Measurements from ENCODE around the gene ZBTB43. TPM values are rescaled to one million over a fixed set of nuclear protein-coding genes. Genes with fewer than 3 reads are reported as not detected.
"Not testable (repeated sequence)": the region's sequence is repeated elsewhere in the genome, so short reads cannot be mapped to it uniquely, and the experiment has no call there.

Gene ZBTB43
- 10 to 100 TPM; 17.5 to 34.0 TPM for total RNA-seq
- long read RNA-seq, full-length matches to known transcripts, result 40 of 43 reads
- long read RNA-seq, partial matches to known transcripts, result 0 of 43 reads
- long read RNA-seq, other reads (novel, unspliced or antisense), result 3 of 43 reads

GRCh38 chr9:126804696-126805553 is at the start of gene ZBTB43:
ZBTB43 (plus strand) TSS chr9:126805040; CDS start chr9:126832510, 27,470 bp downstream.
- ATAC-seq (peak; percentile 94 to 97), DNase-seq (peak; percentile 99)
- intact Hi-C loops (cut with DNase I), result no loop called here

GRCh38 chr9:126755317-126755875 is 49.4 kb upstream of the ZBTB43 start:
- DNase-seq, result no peak
- intact Hi-C loops (cut with DNase I), result no loop called here
- ATAC-seq, result no peak

- no peak for ATAC-seq
- intact Hi-C loops (cut with DNase I), result no loop called here
- no peak for DNase-seq
Measured at GRCh38 chr9:126756238-126756637, 48.6 kb upstream of the ZBTB43 start.

GRCh38 chr9:126756876-126757415 is 47.9 kb upstream of the ZBTB43 start:
- ATAC-seq (no peak), DNase-seq (no peak)
- intact Hi-C loops (cut with DNase I), result no loop called here

GRCh38 chr9:126758916-126759585 is 45.8 kb upstream of the ZBTB43 start:
- ATAC-seq (no peak), DNase-seq (no peak)
- intact Hi-C loops (cut with DNase I), result no loop called here

GRCh38 chr9:126761274-126761673 is 43.6 kb upstream of the ZBTB43 start:
- DNase-seq, result no peak

GRCh38 chr9:126763130-126763764 is 41.6 kb upstream of the ZBTB43 start:
- intact Hi-C loops (cut with DNase I), result no loop called here
- ATAC-seq, result no peak
- DNase-seq, result no peak

More at GRCh38 chr9:126761274-126761673, 43.6 kb upstream of the ZBTB43 start:
- intact Hi-C loops (cut with DNase I), result no loop called here
- ATAC-seq, result no peak

- no peak for ATAC-seq
- DNase-seq, result no peak
- intact Hi-C loops (cut with DNase I), result no loop called here
Measured at GRCh38 chr9:126773004-126773607, 31.7 kb upstream of the ZBTB43 start.

GRCh38 chr9:126775926-126776325 is 28.9 kb upstream of the ZBTB43 start:
- intact Hi-C loops (cut with DNase I), result no loop called here
- ATAC-seq (no peak), DNase-seq (no peak)

- no peak for DNase-seq
- intact Hi-C loops (cut with DNase I), result no loop called here
- ATAC-seq, result no peak
Measured at GRCh38 chr9:126777733-126778132, 27.1 kb upstream of the ZBTB43 start.

GRCh38 chr9:126778141-126778540 is 26.7 kb upstream of the ZBTB43 start:
- ATAC-seq (no peak), DNase-seq (no peak)
- intact Hi-C loops (cut with DNase I), result no loop called here

GRCh38 chr9:126778696-126779095 is 26.1 kb upstream of the ZBTB43 start:
- ATAC-seq; intact Hi-C loops (cut with DNase I); DNase-seq: not testable (repeated sequence)

- DNase-seq (peak; percentile 82), ATAC-seq (peak; percentile 90 to 94)
- intact Hi-C loops (cut with DNase I), result loop anchor here (1.0 to 5.0 kb wide), 4 partner anchors 76 to 283 kb away; partner anchors contain the start of gene LMX1B (in 1 of the 2)
Measured at GRCh38 chr9:126781186-126782052, 23.4 kb upstream of the ZBTB43 start.

- ATAC-seq (no peak), DNase-seq (no peak)
- intact Hi-C loops (cut with DNase I), result loop anchor here in 1 of 2 donors (5.0 kb wide), 1 partner anchor 170 kb away; the partner anchor contains the start of gene LMX1B
Measured at GRCh38 chr9:126782053-126782388, 22.8 kb upstream of the ZBTB43 start.

GRCh38 chr9:126783949-126784348 is 20.9 kb upstream of the ZBTB43 start:
- intact Hi-C loops (cut with DNase I), result loop anchor here in 1 of 2 donors (5.0 kb wide), 1 partner anchor 172 kb away; the partner anchor contains the start of gene LMX1B
- peak; percentile 38 to 55 for ATAC-seq
- DNase-seq, result no peak

GRCh38 chr9:126784401-126784800 is 20.4 kb upstream of the ZBTB43 start:
- DNase-seq (no peak), ATAC-seq (no peak)
- intact Hi-C loops (cut with DNase I), result loop anchor here in 1 of 2 donors (5.0 kb wide), 1 partner anchor 172 kb away; the partner anchor contains the start of gene LMX1B

- DNase-seq, ATAC-seq: not testable (repeated sequence)
- intact Hi-C loops (cut with DNase I), result loop anchor here in 1 of 2 donors (5.0 kb wide), 1 partner anchor 173 kb away; the partner anchor contains the start of gene LMX1B
Measured at GRCh38 chr9:126784841-126785240, 20.0 kb upstream of the ZBTB43 start.
